Esophagus muscularis mucosa (tissue), 3 donors: ENCODE results near the gene ZEB2.

ENCODE experiments used
- CTCF ChIP-seq, 3 experiments: fragments of 200-600 bp in 2 of 3; fragments of 450-650 bp in 1 of 3; sonication (generic) in 2 of 3; IDR thresholded peaks; one replicate each; pipeline ENCODE4 v1.5.1; 2017 to 2019; ENCODE audit warnings: antibody characterized with exemption in 3 of 3, mild to moderate bottlenecking in 2 of 3, moderate library complexity in 1 of 3
- POLR2A ChIP-seq: fragments of 450-650 bp; IDR thresholded peaks from one replicate; pipeline ENCODE4 v1.6.1; 2017; ENCODE audit warnings: antibody characterized with exemption, moderate library complexity, mild to moderate bottlenecking, low read depth

DNA sequence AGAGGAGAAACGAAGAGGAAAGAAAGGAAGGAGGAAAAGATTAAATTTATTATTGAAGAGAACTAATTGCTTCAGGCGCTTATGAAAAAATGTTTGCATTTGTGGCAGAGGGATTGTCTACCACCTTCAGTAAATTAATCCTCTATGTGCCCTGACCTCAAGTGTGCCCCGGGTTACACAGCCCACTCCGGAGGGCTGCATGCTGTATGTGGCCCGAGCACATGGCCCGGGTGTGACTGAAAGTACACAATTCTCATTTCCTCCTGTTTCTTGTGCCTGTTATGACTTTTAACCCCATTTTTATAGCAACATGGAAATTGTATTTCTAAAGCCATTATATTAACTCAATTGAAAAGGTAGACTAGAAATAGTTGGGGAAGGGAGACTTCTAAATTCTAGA is 38.8 kb downstream of the ZEB2 start:
- TF ChIP-seq CTCF (IDR thresholded peaks at IDR 0.05) (no peak), POLR2A (no peak)
